ENCODE measurements around the gene DAAM1.

Gene DAAM1

GRCh38 chr14:59346329-59346728 lies 157.9 kb downstream of the DAAM1 start:
- DNase-seq = no peak

GRCh38 chr14:59346796-59347510 lies 158.5 kb downstream of the DAAM1 start:
- DNase-seq = no peak

- no peak for DNase-seq
These were observed 159.0 kb downstream of the DAAM1 start for GRCh38 chr14:59347511-59347900.

GRCh38 chr14:59347915-59348314 lies 159.4 kb downstream of the DAAM1 start:
- no peak for DNase-seq

GRCh38 chr14:59349258-59349701 lies 160.8 kb downstream of the DAAM1 start:
- no peak for DNase-seq

GRCh38 chr14:59352961-59353360 lies 164.5 kb downstream of the DAAM1 start:
- no peak for DNase-seq

GRCh38 chr14:59354666-59355065 lies 166.2 kb downstream of the DAAM1 start:
- no peak for DNase-seq

GRCh38 chr14:59355091-59355490 lies 166.6 kb downstream of the DAAM1 start:
- DNase-seq = no peak

GRCh38 chr14:59356312-59356711 lies 167.8 kb downstream of the DAAM1 start:
- no peak for DNase-seq

GRCh38 chr14:59356767-59357166 lies 168.3 kb downstream of the DAAM1 start:
- DNase-seq = no peak

- DNase-seq = peak; percentile 70
These were observed 169.6 kb downstream of the DAAM1 start for GRCh38 chr14:59358102-59358501.

- no peak for DNase-seq
These were observed 170.3 kb downstream of the DAAM1 start for GRCh38 chr14:59358784-59359183.

- no peak for DNase-seq
These were observed 171.1 kb downstream of the DAAM1 start for GRCh38 chr14:59359431-59360124.

GRCh38 chr14:59360233-59360632 lies 171.8 kb downstream of the DAAM1 start:
- no peak for DNase-seq

- peak; percentile 49 for DNase-seq
These were observed 172.7 kb downstream of the DAAM1 start for GRCh38 chr14:59360923-59361794.

GRCh38 chr14:59362513-59362912 lies 174.0 kb downstream of the DAAM1 start:
- no peak for DNase-seq

GRCh38 chr14:59363531-59364226 lies 175.2 kb downstream of the DAAM1 start:
- DNase-seq = no peak

- no peak for DNase-seq
These were observed 181.8 kb downstream of the DAAM1 start for GRCh38 chr14:59370158-59370742.

GRCh38 chr14:59371771-59372170 lies 183.3 kb downstream of the DAAM1 start:
- DNase-seq = no peak

- DNase-seq = no peak
These were observed 185.6 kb downstream of the DAAM1 start for GRCh38 chr14:59374048-59374447.

GRCh38 chr14:59376686-59377085 lies 188.2 kb downstream of the DAAM1 start:
- DNase-seq = no peak

GRCh38 chr14:59377491-59377890 lies 189.0 kb downstream of the DAAM1 start:
- no peak for DNase-seq
